Osteoblast (primary cell): ENCODE measurements around the gene CAB39L. TPM values are rescaled to one million over a fixed set of nuclear protein-coding genes. Genes with fewer than 3 reads are reported as not detected.

Experiments
- DNase-seq: peaks from one replicate; pipeline ENCODE4 v3.0.0; 2011; ENCODE audit warnings: low spot score, mixed read lengths; ENCODE audit not compliant: insufficient read length; ENCODE audit errors: missing footprints
- H2AFZ ChIP-seq: 2 replicates; pipeline ENCODE4 v1.6.0; 2011; ENCODE audit warnings: mild to moderate bottlenecking, low read length
- H3K27ac ChIP-seq: 2 replicates; pipeline ENCODE4 v1.5.1; 2011; ENCODE audit warnings: mild to moderate bottlenecking, low read depth, low read length, moderate library complexity
- H3K27me3 ChIP-seq: 2 replicates; pipeline ENCODE4 v1.6.0; 2012; ENCODE audit warnings: mild to moderate bottlenecking, control low read depth, inconsistent platforms, low read length, moderate library complexity; ENCODE audit not compliant: insufficient read depth
- H3K36me3 ChIP-seq: 2 replicates; pipeline ENCODE4 v1.5.1; 2011; ENCODE audit warnings: mild to moderate bottlenecking, low read length, control low read depth, moderate library complexity; ENCODE audit not compliant: insufficient read depth
- H3K4me1 ChIP-seq: 2 replicates; pipeline ENCODE4 v1.5.1; 2011; ENCODE audit warnings: mild to moderate bottlenecking, low read length, control low read depth, moderate library complexity; ENCODE audit not compliant: insufficient read depth
- H3K4me2 ChIP-seq: 2 replicates; pipeline ENCODE4 v1.6.0; 2011; ENCODE audit warnings: mild to moderate bottlenecking, low read length; ENCODE audit not compliant: insufficient read depth
- H3K4me3 ChIP-seq: fragments of 200-600 bp; sonication (generic); 3 replicates; pipeline ENCODE4 v1.5.1; 2012; ENCODE audit warnings: mild to moderate bottlenecking, low read length, inconsistent platforms; ENCODE audit not compliant: insufficient read depth
- H3K79me2 ChIP-seq: 2 replicates; pipeline ENCODE4 v1.6.0; 2012; ENCODE audit warnings: mild to moderate bottlenecking, low read length, control low read depth, inconsistent platforms; ENCODE audit not compliant: insufficient read depth
- H3K9me3 ChIP-seq: 2 replicates; pipeline ENCODE4 v1.5.1; 2011; ENCODE audit warnings: low read depth, low read length, control low read depth
- H4K20me1 ChIP-seq: 2 replicates; pipeline ENCODE4 v1.6.0; 2012; ENCODE audit warnings: mild to moderate bottlenecking, low read length, control low read depth; ENCODE audit not compliant: insufficient read depth
- CTCF ChIP-seq: IDR thresholded peaks from 2 replicates; pipeline ENCODE4 v1.5.1; 2011; ENCODE audit warnings: mild to moderate bottlenecking, low read depth, low read length, moderate library complexity; ENCODE audit errors: extremely low read depth
- total RNA-seq: library from RNA; depleted of rRNA; stranded (reverse); fragments of >200 nt; gene quantifications from 2 replicates; pipeline ENCODE4 v1.2.3, GENCODE V29; 2012

CAB39L gene
- total RNA-seq, 1 donor = 12.3 TPM

DNA sequence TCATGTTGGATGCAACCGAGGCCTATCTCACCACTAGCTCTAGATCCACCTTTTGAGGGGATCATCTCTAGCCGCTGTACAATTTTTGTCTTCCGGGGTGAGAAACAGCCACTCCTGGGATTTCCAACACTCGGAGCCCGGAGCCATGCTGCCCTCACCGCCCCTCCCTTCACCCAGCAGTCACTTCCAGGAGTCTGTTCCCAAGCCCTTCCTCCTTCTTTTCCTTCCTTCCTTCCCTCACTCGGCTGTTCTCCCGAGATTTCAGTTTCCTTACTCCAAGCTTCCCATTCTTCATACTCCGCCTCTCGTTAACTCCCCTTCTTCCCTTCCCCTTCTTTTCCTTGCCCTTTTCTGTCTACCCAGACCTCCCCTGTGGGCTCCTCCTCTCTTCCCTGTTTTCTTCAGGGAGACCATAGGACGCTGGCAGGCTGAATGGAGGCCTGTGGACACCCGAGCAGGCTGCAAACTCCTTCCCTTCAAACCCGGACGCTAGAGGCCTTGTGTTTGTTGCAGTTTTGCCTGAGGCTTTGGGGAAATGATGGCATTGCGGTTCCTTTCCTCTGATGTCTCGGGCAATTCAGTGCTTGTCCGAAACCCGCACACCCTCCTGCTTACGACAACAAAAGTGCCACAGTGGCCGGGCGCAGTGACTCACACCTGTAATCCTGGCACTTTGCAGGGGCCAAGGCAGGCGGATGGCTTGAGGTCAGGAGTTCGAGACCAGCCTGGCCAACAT lies 96.0 kb downstream of the CAB39L start:
- Histone ChIP-seq H3K4me1 (peaks cover 3% of the 10 kb centered on the region), H3K79me2 (no peaks in the 10 kb centered on the region), H3K27ac (no peak overlapping the region), H3K36me3 (no peaks in the 10 kb centered on the region), H2AFZ (no peak overlapping the region), H3K4me3 (no peak overlapping the region), H3K4me2 (no peak overlapping the region), H3K27me3 (no peaks in the 10 kb centered on the region), H4K20me1 (no peaks in the 10 kb centered on the region), H3K9me3 (no peaks in the 10 kb centered on the region)
- no peak for DNase-seq
- no peak for TF ChIP-seq CTCF

DNA sequence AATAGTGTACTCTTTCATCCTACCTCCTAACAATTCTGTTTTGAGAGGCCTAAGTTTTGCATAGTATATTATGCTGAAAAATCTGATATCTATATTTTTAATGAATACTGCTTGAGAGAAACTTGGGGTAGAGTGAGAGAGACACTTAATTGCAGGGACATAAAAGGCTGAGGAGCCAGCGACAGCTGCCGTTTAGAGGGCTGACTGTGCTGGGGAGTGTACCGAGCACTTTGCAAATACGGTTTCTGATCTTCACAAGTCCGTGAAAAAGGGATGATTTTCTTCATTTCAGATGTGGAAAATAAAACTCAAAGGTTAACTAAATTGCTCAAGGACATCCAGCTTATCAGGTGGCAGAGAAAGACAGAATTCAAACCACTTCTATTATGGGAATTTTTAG lies 97.4 kb downstream of the CAB39L start:
- TF ChIP-seq CTCF = no peak
- Histone ChIP-seq H3K27ac (no peak overlapping the region), H3K27me3 (no peaks in the 10 kb centered on the region), H3K9me3 (no peaks in the 10 kb centered on the region), H3K4me1 (peaks cover 3% of the 10 kb centered on the region), H3K79me2 (no peaks in the 10 kb centered on the region), H3K36me3 (no peaks in the 10 kb centered on the region), H4K20me1 (no peaks in the 10 kb centered on the region), H3K4me2 (no peak overlapping the region), H2AFZ (no peak overlapping the region), H3K4me3 (no peak overlapping the region)
- DNase-seq = no peak

GRCh38 chr13:49343731-49344130 lies 100.1 kb downstream of the CAB39L start:
- Histone ChIP-seq H3K4me3 (no peak overlapping the region), H4K20me1 (no peaks in the 10 kb centered on the region), H3K9me3 (no peaks in the 10 kb centered on the region), H2AFZ (no peak overlapping the region), H3K36me3 (no peaks in the 10 kb centered on the region), H3K4me1 (no peaks in the 10 kb centered on the region), H3K27ac (no peak overlapping the region), H3K27me3 (no peaks in the 10 kb centered on the region), H3K79me2 (no peaks in the 10 kb centered on the region), H3K4me2 (no peak overlapping the region)
- no peak for TF ChIP-seq CTCF
- no peak for DNase-seq

DNA sequence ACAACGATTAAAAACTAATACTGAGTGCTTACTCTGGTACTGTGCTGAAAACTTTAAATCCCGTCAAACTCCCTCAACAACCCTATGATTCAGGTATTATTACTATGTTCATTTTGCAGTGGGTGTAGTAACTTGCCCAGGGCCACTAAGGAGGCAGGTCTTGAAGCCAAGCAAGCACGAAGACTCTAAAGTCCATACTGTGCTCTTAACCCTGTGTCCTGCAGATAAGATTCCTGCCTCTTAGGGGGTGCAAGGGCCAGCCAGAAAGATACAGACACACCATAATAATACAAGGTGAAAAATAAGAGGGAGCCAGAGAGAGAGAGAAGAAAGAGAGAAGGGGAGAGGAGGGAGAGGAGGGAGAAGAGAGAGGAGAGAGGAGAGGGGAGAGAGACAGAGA lies 100.6 kb downstream of the CAB39L start:
- H3K27ac ChIP-seq = no peak overlapping the region
- H2AFZ ChIP-seq = no peak overlapping the region
- H3K4me1 ChIP-seq = no peaks in the 10 kb centered on the region
- no peaks in the 10 kb centered on the region for H3K27me3 ChIP-seq
- no peaks in the 10 kb centered on the region for H4K20me1 ChIP-seq
- no peaks in the 10 kb centered on the region for H3K79me2 ChIP-seq
- no peak overlapping the region for H3K4me2 ChIP-seq
- H3K9me3 ChIP-seq = no peaks in the 10 kb centered on the region
- no peak overlapping the region for H3K4me3 ChIP-seq
- no peak for TF ChIP-seq CTCF
- no peak for DNase-seq
- H3K36me3 ChIP-seq = no peaks in the 10 kb centered on the region
